Astrocyte (in vitro differentiated cells and primary cell): ENCODE data around the gene TMEM150A.

Experiments used
- EZH2 ChIP-seq: IDR thresholded peaks from 2 replicates; pipeline ENCODE4 v1.6.1; 2012; ENCODE audit warnings: mild to moderate bottlenecking, low read length, inconsistent platforms; ENCODE audit not compliant: insufficient read depth
- TF ChIP-seq, protein P1 (sequence below): IDR thresholded peaks from 2 replicates; pipeline ENCODE4 v1.5.1; 2011; ENCODE audit warnings: low read depth, mild to moderate bottlenecking, inconsistent platforms, low read length, moderate library complexity; ENCODE audit not compliant: insufficient read depth

DNA sequence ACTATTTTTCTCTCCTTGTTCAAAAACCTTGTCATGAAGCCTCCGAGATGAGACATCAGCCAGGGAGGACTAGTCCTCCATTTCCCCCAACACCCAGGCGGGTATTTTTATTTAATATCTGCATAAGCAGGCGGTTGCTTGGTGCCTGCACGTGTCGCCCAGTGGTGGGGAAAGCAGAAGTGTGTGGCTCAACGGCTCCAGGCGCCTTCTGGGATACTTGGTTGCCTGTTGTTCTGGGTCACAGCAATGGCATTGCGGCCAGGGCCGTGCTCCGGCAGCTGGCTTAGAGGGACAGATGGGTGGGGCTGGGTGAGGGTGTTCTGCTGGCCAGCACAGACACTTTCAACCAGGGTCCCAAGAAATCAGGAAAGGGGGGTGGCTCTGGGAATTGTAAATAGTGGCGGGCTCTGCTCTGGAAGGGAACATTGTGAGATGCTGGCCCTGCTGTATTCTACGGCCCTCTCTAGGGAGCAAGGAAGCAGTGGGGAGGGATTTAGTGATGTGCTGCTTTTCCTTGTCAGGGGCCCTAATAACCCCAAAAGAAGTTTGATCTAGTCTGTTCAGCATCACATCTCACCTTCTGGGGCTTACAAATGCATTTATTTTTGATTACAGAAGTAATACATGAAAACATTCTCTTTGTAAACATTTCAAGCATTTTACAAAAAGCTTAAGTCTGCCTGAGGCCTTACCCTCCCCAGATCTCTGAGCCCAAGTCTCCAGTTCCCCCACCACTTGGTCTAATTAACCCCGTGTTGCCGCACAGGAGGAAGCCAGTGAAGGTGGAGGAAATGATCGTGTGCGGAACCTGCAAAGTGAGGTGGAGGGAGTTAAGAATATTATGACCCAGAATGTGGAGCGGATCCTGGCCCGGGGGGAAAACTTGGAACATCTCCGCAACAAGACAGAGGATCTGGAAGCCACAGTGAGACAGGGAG is 24.0 kb downstream of the TMEM150A start:
- TF ChIP-seq, protein P1, sequence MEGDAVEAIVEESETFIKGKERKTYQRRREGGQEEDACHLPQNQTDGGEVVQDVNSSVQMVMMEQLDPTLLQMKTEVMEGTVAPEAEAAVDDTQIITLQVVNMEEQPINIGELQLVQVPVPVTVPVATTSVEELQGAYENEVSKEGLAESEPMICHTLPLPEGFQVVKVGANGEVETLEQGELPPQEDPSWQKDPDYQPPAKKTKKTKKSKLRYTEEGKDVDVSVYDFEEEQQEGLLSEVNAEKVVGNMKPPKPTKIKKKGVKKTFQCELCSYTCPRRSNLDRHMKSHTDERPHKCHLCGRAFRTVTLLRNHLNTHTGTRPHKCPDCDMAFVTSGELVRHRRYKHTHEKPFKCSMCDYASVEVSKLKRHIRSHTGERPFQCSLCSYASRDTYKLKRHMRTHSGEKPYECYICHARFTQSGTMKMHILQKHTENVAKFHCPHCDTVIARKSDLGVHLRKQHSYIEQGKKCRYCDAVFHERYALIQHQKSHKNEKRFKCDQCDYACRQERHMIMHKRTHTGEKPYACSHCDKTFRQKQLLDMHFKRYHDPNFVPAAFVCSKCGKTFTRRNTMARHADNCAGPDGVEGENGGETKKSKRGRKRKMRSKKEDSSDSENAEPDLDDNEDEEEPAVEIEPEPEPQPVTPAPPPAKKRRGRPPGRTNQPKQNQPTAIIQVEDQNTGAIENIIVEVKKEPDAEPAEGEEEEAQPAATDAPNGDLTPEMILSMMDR: no peak
- TF ChIP-seq EZH2: no peak
